Measurements from ENCODE around the gene SLC16A10.
A peak's percentile ranks its signal among the peaks of the same experiment; 100 is the strongest.
"Not testable (repeated sequence)": the region's sequence is repeated elsewhere in the genome, so short reads cannot be mapped to it uniquely, and the experiment has no call there.

Gene SLC16A10

DNA sequence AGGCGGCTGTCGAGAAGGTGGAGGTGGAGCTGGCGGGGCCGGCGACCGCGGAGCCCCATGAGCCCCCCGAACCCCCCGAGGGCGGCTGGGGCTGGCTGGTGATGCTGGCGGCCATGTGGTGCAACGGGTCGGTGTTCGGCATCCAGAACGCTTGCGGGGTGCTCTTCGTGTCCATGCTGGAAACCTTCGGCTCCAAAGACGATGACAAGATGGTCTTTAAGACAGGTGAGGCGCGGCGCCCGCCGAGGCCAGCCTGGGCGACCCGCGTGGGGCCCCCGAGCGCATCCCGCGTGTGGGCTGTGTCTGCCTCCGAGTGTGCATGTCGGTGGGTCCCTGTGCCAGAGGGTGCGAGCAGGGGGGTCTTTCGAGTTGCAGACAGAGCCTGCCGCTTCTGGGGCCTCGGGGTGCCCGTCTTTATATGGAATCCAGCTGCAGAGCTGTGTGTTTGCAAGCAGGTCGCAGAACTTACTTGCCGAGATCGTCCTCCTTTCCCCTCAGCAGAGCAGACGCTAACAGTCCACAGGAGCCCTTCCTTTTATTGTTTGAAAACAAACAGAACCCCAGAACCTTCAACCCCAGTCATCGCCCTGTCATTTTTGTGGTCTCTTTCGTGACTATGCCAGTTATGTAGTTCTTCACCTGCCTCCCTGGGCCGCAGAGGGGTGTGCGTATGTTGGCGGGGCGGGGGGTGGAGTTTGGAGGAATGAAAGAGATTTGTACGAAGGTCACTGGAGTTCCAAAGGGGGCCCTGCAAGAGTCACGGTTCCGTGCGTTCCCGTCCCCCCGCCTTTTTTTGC, 766 bp downstream of the SLC16A10 start:
- peak; percentile 22 for DNase-seq (ENCODE audit: low read depth, low spot score)

DNA sequence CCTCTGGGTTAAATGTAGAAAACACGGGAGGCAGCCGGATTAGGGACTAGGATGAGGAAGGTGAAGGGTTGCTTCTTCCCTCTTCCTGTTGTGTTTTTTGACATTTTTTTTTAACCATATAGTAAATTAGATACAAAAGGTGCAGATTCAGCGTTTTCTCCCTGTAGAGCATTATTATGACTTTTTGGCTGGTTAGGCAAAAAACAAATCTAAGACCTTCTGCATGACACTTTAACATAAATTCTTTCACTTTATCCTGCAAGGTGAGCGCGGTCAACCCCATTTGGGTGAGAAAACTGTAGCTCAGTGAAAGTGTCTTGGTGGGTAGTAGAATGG, 1.3 kb downstream of the SLC16A10 start:
- no peak for DNase-seq (ENCODE audit: low read depth, low spot score)

GRCh38 chr6:111090766-111091165, 3.5 kb downstream of the SLC16A10 start:
- DNase-seq (ENCODE audit: low read depth, low spot score): no peak

DNA sequence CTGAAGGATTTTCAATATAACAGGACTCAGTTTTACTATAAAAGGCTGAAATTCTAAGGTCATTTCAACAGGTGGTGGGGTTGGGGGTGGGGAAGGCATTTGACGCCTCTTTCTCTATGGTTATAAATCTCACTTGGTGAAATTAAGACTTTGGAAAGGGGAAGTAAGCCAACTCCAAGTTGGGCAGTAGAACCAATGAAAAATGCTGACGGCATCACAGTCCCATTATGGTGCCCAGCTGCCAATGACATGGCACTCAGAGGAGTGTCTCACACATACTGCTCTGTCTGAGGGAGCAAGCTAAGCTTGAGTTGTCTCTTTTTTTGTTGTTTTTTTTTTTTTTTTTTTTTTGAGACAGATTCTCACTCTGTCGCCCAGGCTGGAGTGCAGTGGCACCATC, 4.7 kb downstream of the SLC16A10 start:
- DNase-seq (ENCODE audit: low read depth, low spot score): no peak

DNA sequence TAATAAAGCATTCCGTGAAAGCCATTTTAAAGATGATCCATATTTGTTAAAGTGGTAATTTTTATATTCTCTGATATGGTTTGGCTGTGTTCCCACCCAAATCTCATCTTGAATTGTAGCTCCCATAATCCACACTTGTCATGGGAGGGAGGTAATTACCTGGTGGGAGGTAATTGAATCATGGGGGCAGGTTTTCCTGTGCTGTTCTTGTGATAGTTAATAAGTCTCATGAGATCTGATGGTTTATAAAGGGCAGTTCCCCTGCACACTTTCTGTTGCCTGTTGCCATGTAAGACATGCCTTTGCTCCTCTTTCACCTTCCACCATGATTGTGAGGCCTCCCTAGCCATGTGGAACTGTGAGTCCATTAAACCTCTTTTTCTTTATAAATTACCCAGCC, 8.2 kb downstream of the SLC16A10 start:
- not testable (repeated sequence) for DNase-seq (ENCODE audit: low read depth, low spot score)

DNA sequence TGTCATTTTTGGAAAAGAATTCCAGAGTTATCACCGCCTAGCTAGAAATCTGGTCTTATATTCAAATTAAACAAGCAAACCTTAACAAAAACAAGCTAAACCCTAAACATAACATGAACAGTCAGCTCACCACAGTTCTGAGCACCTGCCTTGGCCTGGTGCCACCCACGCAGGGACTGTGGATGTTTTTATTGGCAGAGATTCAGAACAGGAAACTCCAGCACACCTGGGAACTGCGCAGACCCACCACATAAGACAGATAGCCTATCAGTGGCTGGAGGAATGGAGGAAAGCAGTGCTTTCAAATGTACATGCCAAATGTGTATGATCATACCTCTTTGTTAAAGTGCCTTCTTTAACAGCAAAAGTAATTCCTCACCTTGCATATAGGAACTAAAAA, 8.9 kb downstream of the SLC16A10 start:
- no peak for DNase-seq (ENCODE audit: low read depth, low spot score)

GRCh38 chr6:111098597-111098996, 11.3 kb downstream of the SLC16A10 start:
- DNase-seq (ENCODE audit: low read depth, low spot score): no peak

DNA sequence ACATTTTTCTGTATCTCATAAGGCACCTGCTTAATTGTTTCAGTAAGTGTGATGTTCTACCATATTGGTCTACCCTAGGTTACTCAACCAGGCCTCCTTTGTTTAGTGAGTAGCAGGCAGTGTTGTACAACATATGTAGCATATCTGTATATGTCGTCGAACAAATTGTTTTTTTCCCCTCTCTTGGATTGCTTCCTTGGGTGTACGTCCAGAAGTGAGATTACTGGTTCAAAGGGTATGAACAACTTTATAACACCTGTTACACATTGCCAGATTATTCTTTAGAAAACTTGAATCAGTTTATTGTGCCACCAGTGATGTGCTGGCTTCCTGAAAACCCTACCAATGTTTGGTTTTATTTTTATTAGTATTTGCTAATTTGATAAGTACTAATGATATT, 14.7 kb downstream of the SLC16A10 start:
- no peak for DNase-seq (ENCODE audit: low read depth, low spot score)

GRCh38 chr6:111105578-111105977, 18.3 kb downstream of the SLC16A10 start:
- DNase-seq (ENCODE audit: low read depth, low spot score): peak; percentile 63

GRCh38 chr6:111107589-111107988, 20.3 kb downstream of the SLC16A10 start:
- DNase-seq (ENCODE audit: low read depth, low spot score): no peak

- no peak for DNase-seq (ENCODE audit: low read depth, low spot score)
These were observed 22.7 kb downstream of the SLC16A10 start for GRCh38 chr6:111110036-111110435.

DNA sequence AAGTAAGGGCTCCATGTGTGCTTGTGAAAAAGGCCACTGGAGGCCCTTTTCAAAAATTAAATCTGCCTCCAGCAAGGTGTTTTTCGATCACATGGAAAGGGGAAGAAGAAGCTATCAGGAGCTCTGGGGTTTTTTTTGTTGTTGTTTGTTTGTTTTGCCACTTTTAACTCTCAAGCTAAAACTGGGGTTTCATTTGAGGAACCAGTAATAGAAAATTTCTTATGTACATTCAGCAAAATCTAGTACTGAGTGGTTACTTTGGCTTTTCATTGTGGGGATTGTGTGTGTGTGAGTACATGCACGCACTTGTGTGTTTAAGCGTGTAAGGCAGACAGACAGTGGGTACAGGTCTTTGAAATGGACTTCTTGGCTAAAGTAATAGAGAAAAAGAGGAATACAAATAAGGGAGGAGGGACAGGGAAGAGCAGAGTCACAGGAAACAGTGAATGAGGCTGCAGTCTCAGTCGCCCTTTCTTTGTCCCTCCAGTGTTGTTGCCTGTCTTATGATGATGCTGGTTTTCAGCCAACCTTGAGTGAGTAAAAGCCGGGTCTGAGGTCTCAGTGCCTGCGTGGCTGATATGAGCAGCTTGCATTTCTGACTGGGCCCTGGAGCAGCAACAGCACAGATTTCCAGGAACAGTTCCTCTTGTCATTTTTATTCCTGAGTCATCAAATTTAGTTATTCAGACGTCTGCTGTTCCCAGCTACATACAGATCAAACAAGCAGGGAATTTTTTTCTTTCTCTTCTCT, 26.2 kb downstream of the SLC16A10 start:
- peak; percentile 79 for DNase-seq (ENCODE audit: low read depth, low spot score)

- DNase-seq (ENCODE audit: low read depth, low spot score): no peak
These were observed 26.8 kb downstream of the SLC16A10 start for GRCh38 chr6:111114087-111114443.

DNA sequence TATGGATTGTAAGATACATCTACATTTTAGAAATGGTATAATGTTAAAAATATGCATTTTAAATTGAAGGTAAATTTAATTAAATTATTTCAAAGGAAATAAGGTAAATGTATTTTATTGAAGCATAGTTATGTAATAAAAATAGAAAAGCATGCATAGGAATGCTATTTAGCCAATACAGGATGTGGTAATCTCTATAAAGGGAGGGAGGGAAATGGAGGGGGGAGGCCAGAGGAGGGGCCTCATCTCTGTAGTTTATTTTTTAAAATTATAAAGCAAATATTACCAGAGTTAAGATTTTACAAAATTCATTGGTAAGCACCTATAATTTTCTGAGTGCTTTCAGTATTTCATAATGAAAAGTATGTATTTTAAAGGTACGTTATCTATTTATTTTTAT, 27.2 kb downstream of the SLC16A10 start:
- no peak for DNase-seq (ENCODE audit: low read depth, low spot score)

DNA sequence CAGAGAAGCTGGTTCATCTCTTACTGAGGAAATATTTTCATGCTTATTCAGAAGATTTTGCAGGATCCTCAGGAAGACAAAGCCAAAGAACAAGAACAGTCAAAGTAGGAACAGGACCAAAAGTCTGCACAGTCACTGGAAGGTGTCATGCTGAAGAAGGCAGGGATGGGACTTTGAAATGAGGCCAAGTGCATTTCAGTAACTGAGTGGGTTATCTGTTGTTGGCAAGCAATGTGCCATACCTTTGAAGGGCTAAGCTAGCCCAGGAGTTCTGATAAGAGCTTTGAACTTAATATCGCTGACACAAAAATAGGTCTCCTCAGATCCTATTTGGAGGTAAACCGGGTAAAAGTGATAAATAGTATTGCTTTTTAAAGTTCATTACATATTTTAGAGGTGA, 31.5 kb downstream of the SLC16A10 start:
- no peak for DNase-seq (ENCODE audit: low read depth, low spot score)

- no peak for DNase-seq (ENCODE audit: low read depth, low spot score)
These were observed 32.4 kb downstream of the SLC16A10 start for GRCh38 chr6:111119571-111120329.

- DNase-seq (ENCODE audit: low read depth, low spot score): peak; percentile 19
These were observed 34.6 kb downstream of the SLC16A10 start for GRCh38 chr6:111121789-111122350.

DNA sequence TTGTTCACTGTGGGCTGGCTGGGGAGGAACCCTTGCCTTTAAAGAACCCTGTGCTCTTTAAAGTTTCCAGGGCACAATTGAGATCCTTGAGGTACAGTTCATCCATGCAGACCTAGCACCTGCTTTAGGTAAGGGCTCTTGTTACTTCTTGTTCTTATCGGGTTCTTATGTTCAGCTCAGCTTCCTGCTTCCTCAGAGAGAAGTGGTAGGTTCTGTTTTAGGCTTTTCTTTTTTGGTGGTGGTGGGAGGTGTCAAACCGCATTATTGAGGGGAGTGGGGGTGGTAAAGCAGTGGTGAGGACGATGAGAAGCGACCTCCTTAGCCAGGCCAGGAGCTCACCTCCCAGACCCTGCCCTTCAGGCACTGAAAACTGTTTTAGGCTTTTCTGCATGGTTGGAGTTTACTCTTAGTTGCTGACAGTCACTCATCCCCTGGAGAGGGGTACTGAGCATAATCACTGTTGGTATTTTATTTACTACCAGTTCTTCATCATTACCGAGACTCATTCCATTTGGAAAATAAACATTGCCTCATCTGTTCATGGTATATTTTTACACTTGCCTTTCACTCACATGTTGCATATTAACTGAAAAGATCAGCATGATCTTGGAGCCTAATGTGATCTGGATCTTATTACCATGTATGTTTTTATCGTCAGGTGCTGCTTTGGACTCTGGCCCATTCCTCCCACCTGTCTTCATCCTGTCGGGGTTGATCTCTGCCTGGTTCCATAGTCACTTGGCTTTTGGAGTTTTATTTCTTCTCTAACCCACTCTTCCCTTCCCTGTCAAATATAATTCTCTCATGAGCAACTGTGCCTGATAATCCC, 35.4 kb downstream of the SLC16A10 start:
- no peak for DNase-seq (ENCODE audit: low read depth, low spot score)

GRCh38 chr6:111124406-111124805, 37.1 kb downstream of the SLC16A10 start:
- no peak for DNase-seq (ENCODE audit: low read depth, low spot score)

GRCh38 chr6:111129013-111129412, 41.7 kb downstream of the SLC16A10 start:
- peak; percentile 83 for DNase-seq (ENCODE audit: low read depth, low spot score)

DNA sequence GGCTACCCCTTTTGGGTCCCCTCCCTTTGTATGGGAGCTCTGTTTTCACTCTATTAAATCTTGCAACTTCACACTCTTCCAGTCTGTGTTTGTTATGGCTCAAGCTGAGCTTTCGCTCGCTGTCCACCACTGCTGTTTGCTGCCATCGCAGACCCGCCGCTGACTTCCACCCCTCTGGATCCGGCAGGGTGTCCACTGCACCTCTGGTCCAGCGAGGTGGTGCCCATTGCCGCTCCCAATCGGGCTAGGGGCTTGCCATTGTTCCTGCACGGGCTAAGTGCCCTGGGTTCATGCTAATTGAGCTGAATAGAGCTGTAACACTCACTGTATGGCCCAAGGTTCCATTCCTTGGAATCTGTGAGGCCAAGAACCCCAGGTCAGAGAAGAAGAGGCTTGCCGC, 43.7 kb downstream of the SLC16A10 start:
- DNase-seq (ENCODE audit: low read depth, low spot score): not testable (repeated sequence)
